Sciatic nerve (tissue), 1 donor: Measurements from ENCODE around the gene ANKRD10. TPM values are rescaled to one million over a fixed set of nuclear protein-coding genes. Genes with fewer than 3 reads are reported as not detected.

Source experiments
- total RNA-seq: library from RNA; stranded (reverse); fragmentation: NEBNext Ultra II Directional; extraction: Animal tissue kit (Norgen Biotek cat#: 25700); gene quantifications from one replicate; pipeline ENCODE4 v1.2.1, GENCODE V29; 2021
- donor health status: DM: no; HTN: no; CAD: no.

Gene ANKRD10
- total RNA-seq, 1 donor from 2014 or later, result 254 TPM

Other genes with a start within 250 kb of the ANKRD10 start
- gene CARS2, start 209.0 kb downstream of the ANKRD10 start, total RNA-seq, result 66.5 TPM
- gene ING1, start 201.4 kb downstream of the ANKRD10 start, total RNA-seq, result 17.4 TPM
- gene ARHGEF7, start 200.2 kb upstream of the ANKRD10 start, total RNA-seq, result 146 TPM